Heart left ventricle (tissue), 13 donors: ENCODE results near the gene AAK1.

Experiments
- CTCF ChIP-seq, 12 donors: fragments of 200-600 bp; sonication (generic) in 4 of 12; IDR thresholded peaks; one replicate each; pipeline versions ENCODE4 v1.5.0 to v1.8.0; 2018 to 2022; ENCODE audit warnings: antibody characterized with exemption in 12 of 12, mild to moderate bottlenecking in 5 of 12
- POLR2A ChIP-seq, 2 donors: fragments of 450-650 bp; IDR thresholded peaks; one replicate each; pipeline ENCODE4 v1.6.1; 2017; ENCODE audit warnings: antibody characterized with exemption in 2 of 2, mild to moderate bottlenecking in 2 of 2, moderate library complexity in 2 of 2
- donor health status: ischemic (EF 13 %, LVEDD 7.1; RV severe dilation, severe dysfunction).
- donor health status: DM: no; HTN: yes; CAD: no.
- donor health status: DM: no; HTN: no; CAD: no.
- donor health status: ischemic (EF 25% LVEDD 6.9; RV normal size, moderate dysfunction).
- donor health status: ischemic (EF 25% LVEDD 5.7; RV mildly dilated, moderate dysfunction).
- donor health status: ischemic (EF 35%, LVEDD 5.7; RV mildly dilated, moderate dysfunction).
- donor health status: nonischemic (EF 11% LVEDD 7.7; RV severe dilation, severe dysfunction).
- donor health status: DM: yes; HTN: yes; CAD: no.
- donor health status: PGD.
- donor health status: ischemic (EF 29% LVEDD 5.4; RV normal size, mild dysfunction).
- donor health status: nonischemic (EF 23%, LVEDD 6.1; RV moderate dilation, normal function).

- TF ChIP-seq CTCF (IDR thresholded peaks at IDR 0.05) = no peak
- no peak for TF ChIP-seq POLR2A (IDR thresholded peaks at IDR 0.05)
Measured at GRCh38 chr2:69529480-69529879, 114.1 kb downstream of the AAK1 start.
